Measurements from ENCODE around the gene EFHC2.

GRCh38 chrX:44157283-44157682 lies 186.2 kb downstream of the EFHC2 start:
- no peak for TF ChIP-seq CTCF (IDR thresholded peaks at IDR 0.05)
- no peak for TF ChIP-seq ZFX (IDR thresholded peaks at IDR 0.05; ENCODE audit: borderline replicate concordance)
